Measurements from ENCODE around the gene ZNF629.

DNA sequence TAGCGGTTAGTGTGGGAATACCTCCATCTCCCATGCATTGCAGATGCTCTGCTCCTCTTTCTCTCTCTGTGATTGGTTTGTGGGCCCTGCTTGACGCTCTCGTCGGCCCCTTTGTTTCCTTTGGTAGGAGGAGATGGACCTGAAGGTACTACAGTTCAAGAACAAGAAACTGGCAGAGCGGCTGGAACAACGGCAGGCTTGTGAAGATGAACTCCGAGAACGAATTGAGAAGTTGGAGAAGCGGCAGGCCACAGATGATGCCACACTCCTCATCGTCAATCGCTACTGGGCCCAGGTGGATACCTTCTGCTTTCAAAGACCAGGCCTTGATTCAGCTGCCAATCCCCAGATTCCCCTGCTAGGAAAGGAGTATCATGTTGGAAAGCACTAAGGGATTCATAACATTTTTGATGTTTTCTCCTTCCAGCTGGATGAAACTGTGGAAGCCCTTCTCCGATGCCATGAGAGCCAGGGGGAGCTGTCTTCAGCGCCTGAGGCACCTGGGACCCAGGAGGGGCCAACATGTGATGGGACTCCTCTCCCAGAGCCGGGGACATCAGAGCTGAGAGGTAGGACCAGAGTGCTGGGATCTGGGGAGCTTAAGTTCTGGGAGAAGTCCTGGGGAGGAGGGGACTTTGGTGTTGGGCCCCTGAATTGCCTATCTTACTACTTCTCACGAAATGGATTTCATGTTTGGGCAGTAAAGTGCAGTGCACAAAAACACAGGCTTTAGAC lies 23.8 kb downstream of the ZNF629 start:
- TF ChIP-seq POLR2AphosphoS5 (IDR thresholded peaks at IDR 0.05; ENCODE audit: low read depth, low read length): no peak
- no peak for TF ChIP-seq SIN3A (IDR thresholded peaks at IDR 0.05; ENCODE audit: borderline replicate concordance, insufficient read depth, low read length)
- TF ChIP-seq, protein P1, sequence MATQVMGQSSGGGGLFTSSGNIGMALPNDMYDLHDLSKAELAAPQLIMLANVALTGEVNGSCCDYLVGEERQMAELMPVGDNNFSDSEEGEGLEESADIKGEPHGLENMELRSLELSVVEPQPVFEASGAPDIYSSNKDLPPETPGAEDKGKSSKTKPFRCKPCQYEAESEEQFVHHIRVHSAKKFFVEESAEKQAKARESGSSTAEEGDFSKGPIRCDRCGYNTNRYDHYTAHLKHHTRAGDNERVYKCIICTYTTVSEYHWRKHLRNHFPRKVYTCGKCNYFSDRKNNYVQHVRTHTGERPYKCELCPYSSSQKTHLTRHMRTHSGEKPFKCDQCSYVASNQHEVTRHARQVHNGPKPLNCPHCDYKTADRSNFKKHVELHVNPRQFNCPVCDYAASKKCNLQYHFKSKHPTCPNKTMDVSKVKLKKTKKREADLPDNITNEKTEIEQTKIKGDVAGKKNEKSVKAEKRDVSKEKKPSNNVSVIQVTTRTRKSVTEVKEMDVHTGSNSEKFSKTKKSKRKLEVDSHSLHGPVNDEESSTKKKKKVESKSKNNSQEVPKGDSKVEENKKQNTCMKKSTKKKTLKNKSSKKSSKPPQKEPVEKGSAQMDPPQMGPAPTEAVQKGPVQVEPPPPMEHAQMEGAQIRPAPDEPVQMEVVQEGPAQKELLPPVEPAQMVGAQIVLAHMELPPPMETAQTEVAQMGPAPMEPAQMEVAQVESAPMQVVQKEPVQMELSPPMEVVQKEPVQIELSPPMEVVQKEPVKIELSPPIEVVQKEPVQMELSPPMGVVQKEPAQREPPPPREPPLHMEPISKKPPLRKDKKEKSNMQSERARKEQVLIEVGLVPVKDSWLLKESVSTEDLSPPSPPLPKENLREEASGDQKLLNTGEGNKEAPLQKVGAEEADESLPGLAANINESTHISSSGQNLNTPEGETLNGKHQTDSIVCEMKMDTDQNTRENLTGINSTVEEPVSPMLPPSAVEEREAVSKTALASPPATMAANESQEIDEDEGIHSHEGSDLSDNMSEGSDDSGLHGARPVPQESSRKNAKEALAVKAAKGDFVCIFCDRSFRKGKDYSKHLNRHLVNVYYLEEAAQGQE (IDR thresholded peaks at IDR 0.05; ENCODE audit: insufficient read depth in 1 of 2, low read depth in 2 of 2, low read length in 2 of 2): no peak
- no peak for TF ChIP-seq TAF1 (IDR thresholded peaks at IDR 0.05; ENCODE audit: borderline replicate concordance, insufficient read depth, low read length)
- no peak for TF ChIP-seq FOXP2 (optimal IDR thresholded peaks at IDR 0.05; ENCODE audit: borderline replicate concordance, extremely low read depth, extremely low read length, insufficient read depth)

Data from PFSK-1 (cell line).